Mononuclear cell (primary cell): ENCODE data around the gene PRTFDC1. TPM values are rescaled to one million over a fixed set of nuclear protein-coding genes. Genes with fewer than 3 reads are reported as not detected.

Experiments
- H3K27me3 ChIP-seq: 2 replicates; pipeline ENCODE4 v1.6.0; 2011; ENCODE audit warnings: low read length, control low read depth; ENCODE audit not compliant: insufficient read depth
- H3K4me1 ChIP-seq: 2 replicates; pipeline ENCODE4 v1.5.1; 2011; ENCODE audit warnings: mild to moderate bottlenecking, low read length, control low read depth; ENCODE audit not compliant: insufficient read depth
- H3K4me3 ChIP-seq: 2 replicates; pipeline ENCODE4 v1.5.1; 2011; ENCODE audit warnings: mild to moderate bottlenecking, low read length, moderate library complexity
- H3K9me3 ChIP-seq: 2 replicates; pipeline ENCODE4 v1.5.1; 2011; ENCODE audit warnings: low read depth, mild to moderate bottlenecking, control low read depth, low read length
- total RNA-seq: library from RNA; depleted of rRNA; stranded (reverse); fragments of >200 nt; gene quantifications from one replicate; pipeline ENCODE4 v1.2.3, GENCODE V29; 2012

Gene PRTFDC1
- total RNA-seq, 1 donor, result 3.0 TPM

DNA sequence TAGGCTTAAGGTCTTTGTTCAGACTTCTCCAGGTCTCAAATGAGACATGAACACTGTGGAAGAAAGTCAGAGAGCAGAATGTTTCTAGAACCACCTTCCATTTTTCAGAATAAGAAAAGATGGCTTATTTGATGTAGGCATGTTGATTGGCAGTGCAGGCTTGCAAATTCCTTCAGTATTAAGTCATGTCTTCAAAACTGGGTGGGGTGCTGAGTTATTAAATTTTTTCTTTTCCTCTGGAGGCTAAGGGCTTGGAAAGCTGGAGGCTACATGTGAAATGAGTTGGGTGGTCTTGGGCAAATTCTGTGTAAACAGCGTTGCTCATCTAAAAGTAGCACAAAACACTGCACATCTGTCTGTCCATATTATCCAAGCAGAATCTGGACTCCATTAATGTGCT is 62.8 kb downstream of the PRTFDC1 start:
- Histone ChIP-seq H3K4me3 (no peak overlapping the region), H3K9me3 (no peaks in the 10 kb centered on the region), H3K4me1 (peaks cover 26% of the 10 kb centered on the region), H3K27me3 (no peaks in the 10 kb centered on the region)

GRCh38 chr10:24887855-24888231 is 64.6 kb downstream of the PRTFDC1 start:
- H3K4me3 ChIP-seq, result no peak overlapping the region
- no peaks in the 10 kb centered on the region for H3K27me3 ChIP-seq
- H3K9me3 ChIP-seq, result no peaks in the 10 kb centered on the region
- H3K4me1 ChIP-seq, result peaks cover 31% of the 10 kb centered on the region

DNA sequence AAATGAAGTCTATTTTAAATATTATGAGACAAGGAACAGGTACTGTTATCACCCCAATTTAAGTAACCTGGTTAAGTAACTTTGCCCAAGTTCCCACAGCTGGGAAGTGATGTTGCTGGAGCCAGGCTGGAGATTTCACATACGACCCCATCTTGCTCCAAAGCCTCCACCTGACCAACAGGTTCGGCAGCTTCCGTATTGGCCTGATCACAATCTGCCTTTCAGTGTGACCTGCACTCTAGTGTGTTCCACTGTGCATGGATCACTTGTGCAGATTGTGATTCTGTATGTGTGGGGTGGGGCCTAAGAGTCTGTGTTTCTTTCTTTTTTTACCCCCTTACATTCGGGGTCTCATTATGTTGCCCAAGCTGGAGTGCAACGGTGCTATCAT is 66.1 kb downstream of the PRTFDC1 start:
- H3K4me1 ChIP-seq, result peaks cover 45% of the 10 kb centered on the region

GRCh38 chr10:24885551-24886289 is 66.7 kb downstream of the PRTFDC1 start:
- no peak overlapping the region for H3K4me3 ChIP-seq
- H3K27me3 ChIP-seq, result no peaks in the 10 kb centered on the region
- no peaks in the 10 kb centered on the region for H3K9me3 ChIP-seq
- H3K4me1 ChIP-seq, result peaks cover 49% of the 10 kb centered on the region

More for the DNA sequence above, 66.1 kb downstream of the PRTFDC1 start:
- H3K9me3 ChIP-seq, result no peaks in the 10 kb centered on the region
- H3K4me3 ChIP-seq, result no peak overlapping the region
- no peaks in the 10 kb centered on the region for H3K27me3 ChIP-seq

GRCh38 chr10:24884793-24885192 is 67.6 kb downstream of the PRTFDC1 start:
- H3K4me3 ChIP-seq, result no peak overlapping the region
- no peaks in the 10 kb centered on the region for H3K27me3 ChIP-seq
- H3K9me3 ChIP-seq, result no peaks in the 10 kb centered on the region
- H3K4me1 ChIP-seq, result peaks cover 54% of the 10 kb centered on the region

GRCh38 chr10:24884316-24884715 is 68.1 kb downstream of the PRTFDC1 start:
- H3K4me1 ChIP-seq, result peaks cover 56% of the 10 kb centered on the region

DNA sequence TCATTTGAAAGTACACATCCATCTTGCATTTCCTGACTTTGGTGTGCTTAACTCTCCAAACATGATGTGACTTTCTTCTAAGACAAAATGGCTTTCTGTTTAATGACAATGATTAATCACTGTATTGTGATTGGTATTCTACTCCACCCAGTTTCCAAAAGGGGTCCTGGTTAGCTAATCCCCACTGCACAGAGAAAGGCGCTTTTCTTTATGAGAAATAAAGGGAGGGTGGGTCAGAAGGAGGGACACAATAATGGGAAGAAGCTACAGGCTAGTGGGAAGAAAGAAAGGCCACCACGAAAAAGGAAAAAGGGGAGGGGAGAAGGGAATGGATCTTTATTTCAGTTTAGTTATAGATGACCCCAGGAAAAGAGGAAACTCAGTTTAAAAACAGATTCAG is 69.2 kb downstream of the PRTFDC1 start:
- Histone ChIP-seq H3K9me3 (no peaks in the 10 kb centered on the region), H3K27me3 (no peaks in the 10 kb centered on the region), H3K4me3 (no peak overlapping the region), H3K4me1 (peaks cover 53% of the 10 kb centered on the region)

More at GRCh38 chr10:24884316-24884715, 68.1 kb downstream of the PRTFDC1 start:
- H3K27me3 ChIP-seq, result no peaks in the 10 kb centered on the region
- H3K9me3 ChIP-seq, result no peaks in the 10 kb centered on the region
- no peak overlapping the region for H3K4me3 ChIP-seq

GRCh38 chr10:24882047-24882698 is 70.2 kb downstream of the PRTFDC1 start:
- Histone ChIP-seq H3K4me3 (no peak overlapping the region), H3K9me3 (no peaks in the 10 kb centered on the region), H3K4me1 (peaks cover 43% of the 10 kb centered on the region), H3K27me3 (no peaks in the 10 kb centered on the region)

GRCh38 chr10:24879861-24880260 is 72.5 kb downstream of the PRTFDC1 start:
- Histone ChIP-seq H3K9me3 (peaks cover 5% of the 10 kb centered on the region), H3K4me3 (no peak overlapping the region), H3K4me1 (peaks cover 33% of the 10 kb centered on the region), H3K27me3 (no peaks in the 10 kb centered on the region)

- Histone ChIP-seq H3K4me3 (no peak overlapping the region), H3K4me1 (peaks cover 18% of the 10 kb centered on the region), H3K27me3 (no peaks in the 10 kb centered on the region), H3K9me3 (peaks cover 12% of the 10 kb centered on the region)
These were observed 78.3 kb downstream of the PRTFDC1 start for GRCh38 chr10:24874133-24874532.

DNA sequence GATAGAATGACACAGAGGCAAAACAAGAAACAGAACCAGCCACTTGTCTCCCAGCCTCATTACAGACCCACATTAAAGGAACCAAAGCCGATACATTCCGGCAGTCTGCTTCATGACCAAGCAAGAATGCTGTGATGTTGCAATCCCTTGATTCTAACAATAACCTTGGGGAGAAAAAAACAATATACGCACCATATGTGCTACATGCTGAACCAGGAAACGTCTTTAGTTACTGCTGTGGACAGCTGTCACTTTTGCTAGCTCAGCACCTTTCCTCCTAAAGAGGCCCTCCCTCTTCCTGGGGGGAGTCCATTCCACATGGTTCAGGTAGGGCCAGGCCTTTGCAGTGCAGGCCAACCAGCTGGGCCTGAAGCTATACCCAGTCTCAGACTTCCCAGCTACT is 79.1 kb downstream of the PRTFDC1 start:
- Histone ChIP-seq H3K9me3 (peaks cover 12% of the 10 kb centered on the region), H3K4me1 (peaks cover 18% of the 10 kb centered on the region), H3K4me3 (no peak overlapping the region), H3K27me3 (no peaks in the 10 kb centered on the region)

DNA sequence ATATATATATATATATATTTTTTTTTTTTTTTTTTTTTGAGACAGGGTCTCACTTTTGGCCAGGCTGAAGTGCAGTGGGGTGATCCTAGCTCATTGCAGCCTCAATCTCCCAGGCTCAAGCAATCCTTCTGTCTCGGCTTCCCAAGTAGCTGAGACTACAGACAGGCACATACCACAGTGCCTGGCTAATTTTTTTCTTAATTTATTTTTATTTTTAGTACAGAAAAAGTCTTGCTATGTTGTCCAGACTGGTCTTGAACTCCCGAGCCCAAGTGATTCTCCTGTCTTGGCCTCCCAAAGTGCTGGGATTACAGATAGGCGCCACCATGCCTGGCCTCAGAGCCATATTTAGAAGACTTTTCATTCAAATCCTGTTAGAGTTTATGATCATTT is 79.6 kb downstream of the PRTFDC1 start:
- H3K4me1 ChIP-seq, result peaks cover 18% of the 10 kb centered on the region
- H3K4me3 ChIP-seq, result no peak overlapping the region
- peaks cover 12% of the 10 kb centered on the region for H3K9me3 ChIP-seq
- H3K27me3 ChIP-seq, result no peaks in the 10 kb centered on the region

- Histone ChIP-seq H3K9me3 (peaks cover 12% of the 10 kb centered on the region), H3K27me3 (no peaks in the 10 kb centered on the region), H3K4me1 (peaks cover 19% of the 10 kb centered on the region), H3K4me3 (no peak overlapping the region)
These were observed 80.2 kb downstream of the PRTFDC1 start for GRCh38 chr10:24872049-24872789.

DNA sequence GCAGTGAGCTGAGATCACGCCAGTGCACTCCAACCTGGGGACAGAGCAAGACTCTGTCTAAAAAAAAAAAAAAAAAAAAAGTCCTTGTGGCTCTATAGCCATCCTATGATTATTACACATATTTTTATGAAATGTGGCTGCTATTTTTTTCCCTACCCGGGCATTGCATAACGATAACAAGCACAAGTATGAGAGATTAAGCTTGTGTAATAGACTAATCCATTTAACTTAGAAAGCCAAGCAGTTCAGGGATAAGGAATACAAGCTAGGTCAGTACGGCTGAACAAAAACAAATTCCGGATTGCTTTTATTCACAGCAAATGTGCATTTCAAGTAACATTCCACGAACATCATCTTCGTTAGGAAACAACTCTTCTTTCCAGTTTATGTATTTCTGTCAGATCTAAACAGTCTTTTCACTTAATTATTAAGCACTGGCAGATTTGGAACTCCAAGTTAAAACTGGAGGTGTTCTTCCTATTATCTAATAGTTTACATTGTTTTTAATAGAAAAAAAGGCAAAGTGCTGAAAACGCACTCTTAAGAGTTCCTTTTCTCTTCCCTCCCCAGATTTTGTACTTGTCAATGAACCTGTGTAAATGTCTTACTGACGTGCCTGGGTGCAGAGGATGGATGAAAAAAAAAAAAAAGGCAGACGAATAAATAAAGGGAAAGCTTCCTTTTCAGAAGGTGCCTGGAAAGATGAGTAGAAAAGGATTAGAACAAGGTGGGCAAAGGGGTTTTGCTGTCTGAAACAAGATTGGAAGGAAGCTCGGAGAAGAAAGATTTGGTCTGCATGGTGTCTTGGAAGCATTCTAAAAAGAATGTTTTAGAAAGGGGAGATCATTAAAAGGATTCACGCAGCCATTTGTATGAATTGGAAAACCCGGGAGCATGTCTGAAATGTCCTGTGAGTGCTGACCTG is 81.1 kb downstream of the PRTFDC1 start:
- H3K27me3 ChIP-seq, result no peaks in the 10 kb centered on the region
- peaks cover 24% of the 10 kb centered on the region for H3K4me1 ChIP-seq
- no peak overlapping the region for H3K4me3 ChIP-seq
- H3K9me3 ChIP-seq, result peaks cover 12% of the 10 kb centered on the region
